H1 (cell line): ENCODE measurements around the gene FLT1. TPM values are rescaled to one million over a fixed set of nuclear protein-coding genes. Genes with fewer than 3 reads are reported as not detected.
A peak's percentile ranks its signal among the peaks of the same experiment; 100 is the strongest.

Experiments used
- CTCF ChIA-PET: fragments of 300-600 bp; sonication (Branson Sonifier 250); formaldehyde crosslinking; loops from one replicate; lab custom pipeline; 2021; ENCODE audit not compliant: partially characterized antibody; lab: Charles Lee
- POLR2A ChIA-PET: fragments of 300-600 bp; sonication (Branson Sonifier 250); formaldehyde crosslinking; loops from one replicate; lab custom pipeline; 2021; ENCODE audit warnings: inconsistent platforms; ENCODE audit not compliant: partially characterized antibody; lab: Charles Lee
- DNase-seq, 2 experiments: peaks; one replicate each; pipeline versions ENCODE4 v3.0.0 to v3.0.0-alpha.2; 2010 to 2022; ENCODE audit warnings: low spot score in 2 of 2, low read depth in 1 of 2, mixed read lengths in 1 of 2
- FAIRE-seq: peaks from 2 replicates; lab custom pipeline; 2011; peaks lifted over from hg19 to GRCh38; lab: Jason Lieb, UNC
- H2AFZ ChIP-seq: 2 replicates; pipeline ENCODE4 v1.8.1; 2012; ENCODE audit warnings: low read length, inconsistent platforms
- H2AK5ac ChIP-seq: 2 replicates; pipeline ENCODE4 v1.6.1; 2013; ENCODE audit warnings: low read depth, low read length
- H2BK120ac ChIP-seq: replicated peaks from 2 replicates; pipeline ENCODE3; 2013; ENCODE audit warnings: low read depth, low read length, inconsistent platforms
- H2BK12ac ChIP-seq: 2 replicates; pipeline ENCODE4 v1.6.1; 2013; ENCODE audit warnings: low read depth, low read length
- H2BK15ac ChIP-seq: 2 replicates; pipeline ENCODE4 v1.6.1; 2013; ENCODE audit warnings: low read length
- H2BK20ac ChIP-seq: 2 replicates; pipeline ENCODE4 v1.6.1; 2013; ENCODE audit warnings: low read length
- H2BK5ac ChIP-seq: 2 replicates; pipeline ENCODE4 v1.6.1; 2013; ENCODE audit warnings: low read depth, low read length
- H3K14ac ChIP-seq: 2 replicates; pipeline ENCODE4 v1.6.1; 2013; ENCODE audit warnings: inconsistent platforms; ENCODE audit not compliant: insufficient read length
- H3K18ac ChIP-seq: 2 replicates; pipeline ENCODE4 v1.6.1; 2013; ENCODE audit warnings: low read length; ENCODE audit errors: extremely low read depth
- H3K23ac ChIP-seq: 2 replicates; pipeline ENCODE4 v1.6.1; 2013; ENCODE audit warnings: inconsistent platforms; ENCODE audit not compliant: insufficient read length
- H3K23me2 ChIP-seq: 2 replicates; pipeline ENCODE4 v1.6.1; 2013; ENCODE audit warnings: low read depth, low read length
- H3K27ac ChIP-seq: 2 replicates; pipeline ENCODE4 v1.6.1; 2011; ENCODE audit warnings: low read depth, low read length, inconsistent platforms
- H3K27me3 ChIP-seq, 4 experiments: replicated peaks in 1 of 4; 1 replicate in 1 of 4; 2 replicates in 3 of 4; pipeline versions ENCODE4 v1.6.1 to v1.8.1; 2011 to 2013; ENCODE audit warnings: low read length in 3 of 4, mild to moderate bottlenecking in 3 of 4, inconsistent platforms in 2 of 4, mixed read lengths in 2 of 4, moderate library complexity in 1 of 4; ENCODE audit not compliant: control insufficient read depth in 3 of 4, insufficient read depth in 3 of 4; ENCODE audit errors: extremely low read depth in 1 of 4
- H3K36me3 ChIP-seq, 4 experiments: 2 replicates each; pipeline versions ENCODE4 v1.6.1 to v1.8.1; 2011 to 2013; ENCODE audit warnings: mild to moderate bottlenecking in 4 of 4, low read length in 3 of 4, moderate library complexity in 2 of 4, control low read depth in 1 of 4, inconsistent platforms in 1 of 4; ENCODE audit not compliant: insufficient read depth in 4 of 4, control insufficient read depth in 2 of 4
- H3K4ac ChIP-seq: replicated peaks from 2 replicates; pipeline ENCODE3; 2013; ENCODE audit warnings: low read length, low read depth, mixed read lengths, inconsistent platforms; ENCODE audit not compliant: insufficient read length
- H3K4me1 ChIP-seq, 4 experiments: replicated peaks in 1 of 4; 1 replicate in 1 of 4; 2 replicates in 3 of 4; pipeline versions ENCODE4 v1.6.1 to v1.8.1; 2011 to 2013; ENCODE audit warnings: low read length in 3 of 4, inconsistent platforms in 2 of 4, mixed read lengths in 1 of 4; ENCODE audit not compliant: insufficient read depth in 4 of 4, control insufficient read depth in 3 of 4
- H3K4me2 ChIP-seq, 2 experiments: 2 replicates each; pipeline versions ENCODE4 v1.6.1 to v1.8.1; 2011 to 2013; ENCODE audit warnings: low read depth in 2 of 2, low read length in 2 of 2, control low read depth in 1 of 2, inconsistent platforms in 1 of 2, mild to moderate bottlenecking in 1 of 2; ENCODE audit not compliant: insufficient read depth in 1 of 2
- H3K4me3 ChIP-seq, 4 experiments: fragments of 200-600, 300-600 bp in 1 of 4; sonication (generic), shearing (Covaris generic), sonication (Bioruptor Twin) in 1 of 4; 2 replicates each; pipeline versions ENCODE4 v1.5.1 to v1.8.1; 2011 to 2016; ENCODE audit warnings: low read length in 4 of 4, low read depth in 3 of 4, control low read depth in 2 of 4, inconsistent platforms in 2 of 4, mild to moderate bottlenecking in 2 of 4, mixed read lengths in 1 of 4, moderate library complexity in 1 of 4; ENCODE audit not compliant: insufficient read depth in 2 of 4; ENCODE audit errors: extremely low read depth in 1 of 4
- H3K56ac ChIP-seq: replicated peaks from 2 replicates; pipeline ENCODE3; 2013; ENCODE audit warnings: low read depth, mild to moderate bottlenecking, mixed read lengths, low read length, inconsistent platforms; ENCODE audit not compliant: insufficient read length
- H3K79me1 ChIP-seq: 2 replicates; pipeline ENCODE4 v1.6.1; 2013; ENCODE audit warnings: low read depth, low read length, control low read depth
- H3K79me2 ChIP-seq, 2 experiments: 2 replicates each; pipeline versions ENCODE4 v1.6.1 to v1.8.1; 2012 to 2013; ENCODE audit warnings: low read length in 2 of 2, mild to moderate bottlenecking in 2 of 2, inconsistent platforms in 1 of 2; ENCODE audit not compliant: insufficient read depth in 2 of 2, control insufficient read depth in 1 of 2
- H3K9ac ChIP-seq, 4 experiments: replicated peaks in 1 of 4; 1 replicate in 1 of 4; 2 replicates in 3 of 4; pipeline versions ENCODE4 v1.6.1 to v1.8.1; 2011 to 2013; ENCODE audit warnings: low read depth in 3 of 4, low read length in 3 of 4, control low read depth in 2 of 4, mild to moderate bottlenecking in 2 of 4, moderate library complexity in 2 of 4, inconsistent platforms in 1 of 4; ENCODE audit errors: extremely low read depth in 1 of 4
- H3K9me3 ChIP-seq, 2 experiments: 2 replicates each; pipeline versions ENCODE4 v1.6.1 to v1.8.1; 2012 to 2013; ENCODE audit warnings: mild to moderate bottlenecking in 2 of 2, moderate library complexity in 2 of 2, control low read depth in 1 of 2, inconsistent platforms in 1 of 2, low read depth in 1 of 2, low read length in 1 of 2, mixed read lengths in 1 of 2; ENCODE audit not compliant: insufficient read depth in 2 of 2
- H4K20me1 ChIP-seq, 2 experiments: replicated peaks in 1 of 2; 2 replicates each; pipeline versions ENCODE3 to v1.8.1; 2011 to 2013; ENCODE audit warnings: inconsistent platforms in 2 of 2, low read length in 2 of 2, mild to moderate bottlenecking in 1 of 2; ENCODE audit not compliant: insufficient read depth in 2 of 2, control insufficient read depth in 1 of 2
- H4K5ac ChIP-seq: 2 replicates; pipeline ENCODE4 v1.6.1; 2013; ENCODE audit warnings: low read length, low read depth, mixed read lengths, inconsistent platforms; ENCODE audit not compliant: insufficient read length
- H4K8ac ChIP-seq: 2 replicates; pipeline ENCODE4 v1.8.0; 2013; ENCODE audit warnings: mild to moderate bottlenecking, moderate library complexity, low read length, inconsistent platforms; ENCODE audit not compliant: insufficient read depth; ENCODE audit errors: extremely low read depth
- H4K91ac ChIP-seq: replicated peaks from 2 replicates; pipeline ENCODE3; 2013; ENCODE audit warnings: low read length, mixed read lengths, inconsistent platforms; ENCODE audit not compliant: insufficient read length
- BCL11A ChIP-seq, 2 experiments: IDR thresholded peaks; one replicate each; pipeline ENCODE4 v1.6.1; 2011; ENCODE audit warnings: low read depth in 2 of 2, low read length in 2 of 2, mild to moderate bottlenecking in 2 of 2
- CBX8 ChIP-seq: fragments of 300-800, 300-1000 bp; sonication (generic); IDR thresholded peaks from 2 replicates; pipeline ENCODE4 v1.7.1; 2016; ENCODE audit warnings: low read depth, low read length, borderline replicate concordance
- CHD2 ChIP-seq: IDR thresholded peaks from 2 replicates; pipeline ENCODE4 v1.6.1; 2012; ENCODE audit warnings: low read length, improper control_type of control experiment
- JUN ChIP-seq: IDR thresholded peaks from 2 replicates; pipeline ENCODE4 v1.6.1; 2011; ENCODE audit warnings: low read depth, mild to moderate bottlenecking, improper control_type of control experiment, low read length
- WGBS, 2 experiments: shearing (Covaris generic) in 1 of 2; methylation state at CpG; one replicate each; pipeline versions ENCODE4 v1.1.6 to v1.1.7; 2013 to 2015; ENCODE audit warnings: low lambda C conversion rate in 2 of 2, mixed read lengths in 2 of 2, inconsistent platforms in 1 of 2, low coverage in 1 of 2, missing lambda C conversion rate in 1 of 2; ENCODE audit not compliant: insufficient replicate concordance in 2 of 2, insufficient coverage in 1 of 2, insufficient read length in 1 of 2; ENCODE audit errors: extremely low coverage in 1 of 2, missing lambda C conversion rate in 1 of 2; 5-methylcytosine and 5-hydroxymethylcytosine counted together
- polyA plus RNA-seq, 7 experiments: library from polyadenylated mRNA; depleted of rRNA in 3 of 7; stranded (reverse) in 5 of 7; unstranded in 2 of 7; fragments of >200 nt in 5 of 7; fragments of 200-250 nt in 2 of 7; gene quantifications; 1 replicate in 5 of 7; 2 replicates in 1 of 7; 4 replicates in 1 of 7; pipeline versions ENCODE4 v1.2.1 to v1.2.3, GENCODE V29; 2011 to 2013; ENCODE audit warnings: missing spikeins in 2 of 7, mixed read lengths in 2 of 7
- total RNA-seq: library from RNA; stranded (reverse); fragmentation: NEBNext Ultra II Directional; extraction: Animal tissue kit (Norgen Biotek cat#: 25700); gene quantifications from 2 replicates; pipeline ENCODE4 v1.2.1, GENCODE V29; 2021

Gene FLT1
- total and polyA plus RNA-seq, 2 of the 8 experiments (the other 6 are each of a cell fraction or from before 2014, with no cell fraction given): 19.7 to 90.2 TPM

- Histone ChIP-seq H2BK5ac (peak overlapping the region; percentile 97; the same call in 1 of the 2 replicates), H4K91ac (peak overlapping the region; percentile 99), H3K27me3 (no peaks in the 10 kb centered on the region), H3K27ac (peak overlapping the region; percentile 42; the same call in 1 of the 2 replicates), H2BK12ac (peak overlapping the region; percentile 96; the same call in 1 of the 2 replicates), H3K79me1 (no peaks in the 10 kb centered on the region), H3K4ac (peak overlapping the region; percentile 95), H3K36me3 (peaks cover 6 to 32% (median 17%) of the 10 kb centered on the region in 4 experiments; a peak in 7 of 8 replicates), H4K8ac (no peak overlapping the region), H3K4me2 (peak overlapping the region; percentile 26 to 76), H3K18ac (peak overlapping the region; percentile 95; the same call in 1 of the 2 replicates), H2BK15ac (no peak overlapping the region), H3K4me3 (peak overlapping the region in 1 of 4 experiments; percentile 20; a peak in 2 of 8 replicates), H3K56ac (peak overlapping the region; percentile 16), H3K9ac (no peak overlapping the region; a peak in 1 of 7 replicates), H2BK20ac (no peak overlapping the region; the same call in 1 of the 2 replicates), H2AFZ (no peak overlapping the region), H3K79me2 (peaks cover 0 to 32% of the 10 kb centered on the region in 2 experiments; a peak in 2 of 4 replicates), H3K9me3 (no peaks in the 10 kb centered on the region), H2BK120ac (peak overlapping the region; percentile 80), H4K20me1 (no peaks in the 10 kb centered on the region), H2AK5ac (peak overlapping the region; percentile 97; the same call in 1 of the 2 replicates), H4K5ac (peak overlapping the region; percentile 71), H3K14ac (no peak overlapping the region), H3K4me1 (peaks cover 17 to 47% (median 34%) of the 10 kb centered on the region in 4 experiments), H3K23ac (no peak overlapping the region), H3K23me2 (no peaks in the 10 kb centered on the region)
- ChIA-PET POLR2A (interaction anchor here (0.6 to 2.9 kb wide), 7 partner anchors 9 to 205 kb away, joined by 3 to 21 read pairs (median 4); partner anchors contain the start of gene FLT1), CTCF (interaction anchor here (0.6 to 1.5 kb wide), 5 partner anchors 9 to 240 kb away, joined by 3 to 7 read pairs (median 4); no protein-coding TSS in a partner anchor)
- DNase-seq: no peak
- whole genome bisulfite sequencing, 2 experiments: 10% methylated on average over 11 of the region's 12 CpGs; no CpG with 5 or more reads in 1 of the 2 experiments
- FAIRE-seq: peak; percentile 91
- no peak for TF ChIP-seq BCL11A (IDR thresholded peaks at IDR 0.05; ENCODE audit: low read depth in 2 of 2, low read length in 2 of 2)
- TF ChIP-seq CBX8: no peak
- TF ChIP-seq CHD2: no peak
- TF ChIP-seq JUN: no peak
Measured at GRCh38 chr13:28438598-28439334, 56.2 kb downstream of the FLT1 start.
